ENCODE results near the gene PMFBP1. TPM values are rescaled to one million over a fixed set of nuclear protein-coding genes. Genes with fewer than 3 reads are reported as not detected.

Gene PMFBP1
- total RNA-seq, 2 donors from 2014 or later: 0.21 to 1.4 TPM

DNA sequence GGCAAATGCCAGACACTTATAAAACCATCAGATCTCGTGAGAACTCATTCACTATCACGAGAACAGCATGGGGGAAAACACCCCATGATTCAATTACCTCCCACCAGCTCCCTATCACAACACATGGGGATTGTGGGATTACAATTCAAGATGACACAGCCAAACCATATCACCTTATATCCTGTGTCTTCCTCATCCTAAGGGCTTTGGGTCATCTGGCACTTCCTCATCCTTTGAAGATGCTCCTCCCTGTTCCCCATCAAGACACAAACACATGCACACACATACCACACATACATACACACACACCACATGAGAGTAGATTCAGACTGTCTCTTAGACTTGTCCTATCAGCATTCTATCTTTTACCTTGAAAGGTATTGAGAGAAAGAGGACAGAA, 2.8 kb upstream of the PMFBP1 start:
- ATAC-seq (ENCODE audit: insufficient number of reproducible peaks, low FRiP score, low read depth) (no peak), DNase-seq (ENCODE audit: low spot score) (no peak)
- Histone ChIP-seq H3K27me3 (replicated peaks; ENCODE audit: insufficient read depth) (no peaks in the 10 kb centered on the region), H3K36me3 (no peaks in the 10 kb centered on the region), H3K27ac (no peak overlapping the region), H3K4me3 (no peak overlapping the region), H3K4me1 (ENCODE audit: control insufficient read depth in 1 of 2, low read depth in 2 of 2) (no peaks in the 10 kb centered on the region), H3K9me3 (no peaks in the 10 kb centered on the region)
- TF ChIP-seq, protein P1, sequence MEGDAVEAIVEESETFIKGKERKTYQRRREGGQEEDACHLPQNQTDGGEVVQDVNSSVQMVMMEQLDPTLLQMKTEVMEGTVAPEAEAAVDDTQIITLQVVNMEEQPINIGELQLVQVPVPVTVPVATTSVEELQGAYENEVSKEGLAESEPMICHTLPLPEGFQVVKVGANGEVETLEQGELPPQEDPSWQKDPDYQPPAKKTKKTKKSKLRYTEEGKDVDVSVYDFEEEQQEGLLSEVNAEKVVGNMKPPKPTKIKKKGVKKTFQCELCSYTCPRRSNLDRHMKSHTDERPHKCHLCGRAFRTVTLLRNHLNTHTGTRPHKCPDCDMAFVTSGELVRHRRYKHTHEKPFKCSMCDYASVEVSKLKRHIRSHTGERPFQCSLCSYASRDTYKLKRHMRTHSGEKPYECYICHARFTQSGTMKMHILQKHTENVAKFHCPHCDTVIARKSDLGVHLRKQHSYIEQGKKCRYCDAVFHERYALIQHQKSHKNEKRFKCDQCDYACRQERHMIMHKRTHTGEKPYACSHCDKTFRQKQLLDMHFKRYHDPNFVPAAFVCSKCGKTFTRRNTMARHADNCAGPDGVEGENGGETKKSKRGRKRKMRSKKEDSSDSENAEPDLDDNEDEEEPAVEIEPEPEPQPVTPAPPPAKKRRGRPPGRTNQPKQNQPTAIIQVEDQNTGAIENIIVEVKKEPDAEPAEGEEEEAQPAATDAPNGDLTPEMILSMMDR (IDR thresholded peaks at IDR 0.05): no peak

DNA sequence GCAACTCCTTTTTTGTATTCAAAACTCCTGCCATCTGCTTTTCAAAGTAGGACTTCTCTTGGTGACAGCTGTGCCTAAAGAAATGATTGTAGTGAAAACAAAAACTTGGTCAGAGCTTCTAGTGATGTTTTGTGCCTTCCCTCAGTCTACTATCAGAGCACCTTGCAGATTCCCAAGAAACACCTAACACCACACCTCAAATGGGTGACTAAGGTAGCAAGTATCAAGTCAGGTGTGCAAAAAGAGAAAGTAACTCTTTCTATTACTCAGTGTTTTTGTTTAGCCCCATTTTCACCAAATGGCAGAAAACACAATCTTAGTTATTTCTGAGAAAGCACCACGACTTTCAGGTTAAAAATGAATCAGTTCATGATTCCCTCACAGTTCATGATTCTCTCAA, 2.0 kb upstream of the PMFBP1 start:
- Histone ChIP-seq H3K4me1 (ENCODE audit: control insufficient read depth in 1 of 2, low read depth in 2 of 2) (no peaks in the 10 kb centered on the region), H3K4me3 (no peak overlapping the region), H3K36me3 (no peaks in the 10 kb centered on the region), H3K27ac (no peak overlapping the region), H3K27me3 (replicated peaks; ENCODE audit: insufficient read depth) (no peaks in the 10 kb centered on the region), H3K9me3 (no peaks in the 10 kb centered on the region)
- ATAC-seq (ENCODE audit: insufficient number of reproducible peaks, low FRiP score, low read depth) (no peak), DNase-seq (ENCODE audit: low spot score) (no peak)
- TF ChIP-seq, protein P1 (IDR thresholded peaks at IDR 0.05): no peak

DNA sequence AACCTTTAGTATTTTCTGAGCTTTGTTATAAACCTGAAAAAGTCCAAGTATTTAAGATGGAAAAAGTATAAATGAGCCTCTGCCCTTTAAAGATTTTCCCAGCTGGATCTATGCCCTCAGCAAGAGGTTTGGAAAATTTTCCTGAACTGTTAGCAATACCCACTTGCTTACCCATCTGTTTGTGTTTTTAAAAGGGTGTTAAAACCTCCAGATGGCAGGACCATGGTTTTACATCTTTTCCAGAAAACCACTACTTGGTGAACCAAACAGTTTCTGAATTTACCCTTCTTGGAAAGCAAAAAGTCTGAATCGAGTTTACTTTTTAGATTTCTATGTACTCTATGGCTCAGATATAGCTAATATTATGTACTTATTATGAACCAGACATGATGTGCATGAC, 719 bp downstream of the PMFBP1 start:
- ATAC-seq (ENCODE audit: insufficient number of reproducible peaks, low FRiP score, low read depth) (no peak), DNase-seq (ENCODE audit: low spot score) (no peak)
- Histone ChIP-seq H3K9me3 (no peaks in the 10 kb centered on the region), H3K36me3 (no peaks in the 10 kb centered on the region), H3K27ac (no peak overlapping the region), H3K4me1 (ENCODE audit: control insufficient read depth in 1 of 2, low read depth in 2 of 2) (no peaks in the 10 kb centered on the region), H3K27me3 (replicated peaks; ENCODE audit: insufficient read depth) (no peaks in the 10 kb centered on the region), H3K4me3 (no peak overlapping the region)
- TF ChIP-seq, protein P1 (IDR thresholded peaks at IDR 0.05): no peak

DNA sequence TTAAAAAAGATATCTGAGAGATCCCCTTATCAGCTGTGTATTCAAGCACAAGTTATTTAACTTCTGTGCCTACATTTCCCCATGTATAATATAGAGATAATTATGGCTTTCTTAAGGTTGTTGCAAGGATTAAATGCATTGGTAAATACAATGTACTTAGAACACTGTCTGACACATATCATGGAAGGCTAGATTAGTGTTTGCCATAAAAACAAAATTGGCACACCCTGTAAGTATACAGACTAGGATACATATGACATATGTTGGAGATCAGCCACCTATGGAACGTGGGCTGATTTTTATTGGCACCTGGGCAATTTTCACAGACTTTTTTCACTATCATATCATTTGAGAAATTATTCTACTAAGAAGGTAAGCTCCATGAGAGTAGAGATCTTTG, 2.2 kb downstream of the PMFBP1 start:
- TF ChIP-seq, protein P1 (IDR thresholded peaks at IDR 0.05): no peak
- ATAC-seq (ENCODE audit: insufficient number of reproducible peaks, low FRiP score, low read depth) (no peak), DNase-seq (ENCODE audit: low spot score) (no peak)
- H3K36me3 ChIP-seq: no peaks in the 10 kb centered on the region
- H3K27me3 ChIP-seq (replicated peaks; ENCODE audit: insufficient read depth): no peaks in the 10 kb centered on the region
- no peaks in the 10 kb centered on the region for H3K4me1 ChIP-seq (ENCODE audit: control insufficient read depth in 1 of 2, low read depth in 2 of 2)
- H3K27ac ChIP-seq: no peak overlapping the region
- no peak overlapping the region for H3K4me3 ChIP-seq
- no peaks in the 10 kb centered on the region for H3K9me3 ChIP-seq

DNA sequence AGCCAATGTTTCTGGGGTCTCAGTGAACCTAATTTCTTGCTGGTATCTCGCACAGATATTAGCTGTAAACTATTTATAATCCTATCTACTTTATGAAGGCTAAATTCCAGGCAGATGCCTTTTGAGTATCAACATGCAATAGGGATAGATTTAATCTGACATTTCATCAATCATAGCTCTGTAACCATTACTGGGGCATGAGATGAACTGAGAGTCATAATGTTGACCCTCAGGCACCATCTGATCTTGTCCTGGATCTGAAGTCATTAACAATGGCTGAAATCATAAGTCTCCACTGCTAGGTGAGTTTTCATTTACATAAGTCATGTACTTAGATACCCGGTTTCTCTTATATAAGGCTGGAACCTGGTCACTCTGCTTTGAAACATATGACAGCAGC, 3.6 kb downstream of the PMFBP1 start:
- no peaks in the 10 kb centered on the region for H3K36me3 ChIP-seq
- ATAC-seq (ENCODE audit: insufficient number of reproducible peaks, low FRiP score, low read depth): no peak
- no peak for DNase-seq (ENCODE audit: low spot score)

More for the DNA sequence above, 3.6 kb downstream of the PMFBP1 start:
- Histone ChIP-seq H3K4me1 (ENCODE audit: control insufficient read depth in 1 of 2, low read depth in 2 of 2) (no peaks in the 10 kb centered on the region), H3K27me3 (replicated peaks; ENCODE audit: insufficient read depth) (no peaks in the 10 kb centered on the region), H3K9me3 (no peaks in the 10 kb centered on the region), H3K27ac (no peak overlapping the region), H3K4me3 (no peak overlapping the region)
- TF ChIP-seq, protein P1 (IDR thresholded peaks at IDR 0.05): no peak

All from thoracic aorta (tissue), 2 donors.